Measurements from ENCODE around the gene HIVEP2.

DNA sequence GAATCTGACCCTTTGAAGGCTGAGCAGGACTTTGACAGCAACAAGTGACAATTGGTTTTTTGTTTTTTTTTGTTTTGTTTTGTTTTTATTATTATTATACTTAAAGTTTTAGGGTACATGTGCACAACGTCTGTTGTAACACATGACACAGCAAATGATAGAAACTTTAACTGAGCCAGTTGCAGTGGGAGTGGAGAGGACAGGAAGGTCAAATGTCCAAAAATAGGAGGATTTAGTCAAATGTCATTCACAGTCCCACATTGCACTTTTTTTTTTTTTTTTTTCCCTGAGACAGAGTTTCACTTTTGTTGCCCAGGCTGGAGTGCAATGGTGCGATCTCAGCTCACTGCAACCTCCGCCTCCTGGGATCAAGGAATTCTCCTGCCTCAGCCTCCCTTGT is 223.0 kb downstream of the HIVEP2 start:
- TF ChIP-seq EZH2phosphoT487 (IDR thresholded peaks at IDR 0.05; ENCODE audit: insufficient read depth, low read depth) = no peak
- TF ChIP-seq EZH2 (IDR thresholded peaks at IDR 0.05; ENCODE audit: insufficient read depth, poor library complexity, severe bottlenecking) = no peak
